Glutamatergic neuron (in vitro differentiated cells): Measurements from ENCODE around the gene SLC5A10. TPM values are rescaled to one million over a fixed set of nuclear protein-coding genes. Genes with fewer than 3 reads are reported as not detected.

Experiments used
- DNase-seq: peaks from one replicate; pipeline ENCODE4 v3.0.0; 2022
- H3K27ac Mint-ChIP-seq: one replicate; pipeline ENCODE4 v1.8.0; 2020; ENCODE audit warnings: mild to moderate bottlenecking, mixed read lengths, inconsistent platforms; ENCODE audit not compliant: unreplicated experiment
- H3K27me3 Mint-ChIP-seq: one replicate; pipeline ENCODE4 v1.8.0; 2020; ENCODE audit warnings: mild to moderate bottlenecking, moderate library complexity, mixed read lengths, inconsistent platforms; ENCODE audit not compliant: unreplicated experiment
- H3K36me3 Mint-ChIP-seq: one replicate; pipeline ENCODE4 v1.8.0; 2020; ENCODE audit warnings: mild to moderate bottlenecking, mixed read lengths, inconsistent platforms; ENCODE audit not compliant: unreplicated experiment
- H3K4me1 Mint-ChIP-seq: one replicate; pipeline ENCODE4 v1.8.0; 2020; ENCODE audit warnings: mild to moderate bottlenecking, low read depth, mixed read lengths, inconsistent platforms; ENCODE audit not compliant: unreplicated experiment
- H3K4me3 Mint-ChIP-seq: one replicate; pipeline ENCODE4 v1.8.0; 2020; ENCODE audit warnings: mild to moderate bottlenecking, mixed read lengths, inconsistent platforms; ENCODE audit not compliant: unreplicated experiment
- H3K9me3 Mint-ChIP-seq: one replicate; pipeline ENCODE4 v1.8.0; 2020; ENCODE audit warnings: mild to moderate bottlenecking, moderate library complexity, mixed read lengths, inconsistent platforms; ENCODE audit not compliant: unreplicated experiment
- CTCF ChIP-seq: fragments of 200-600 bp; sonication (generic); IDR thresholded peaks from one replicate; pipeline ENCODE4 v1.5.0; 2021; ENCODE audit not compliant: partially characterized antibody, unreplicated experiment
- total RNA-seq: library from RNA; stranded (reverse); fragmentation: NEBNext Ultra II Directional; extraction: Animal tissue kit (Norgen Biotek cat#: 25700); gene quantifications from one replicate; pipeline ENCODE4 v1.2.1, GENCODE V29; 2021; ENCODE audit not compliant: unreplicated experiment

SLC5A10 gene
- total RNA-seq, 1 donor from 2014 or later: not detected

DNA sequence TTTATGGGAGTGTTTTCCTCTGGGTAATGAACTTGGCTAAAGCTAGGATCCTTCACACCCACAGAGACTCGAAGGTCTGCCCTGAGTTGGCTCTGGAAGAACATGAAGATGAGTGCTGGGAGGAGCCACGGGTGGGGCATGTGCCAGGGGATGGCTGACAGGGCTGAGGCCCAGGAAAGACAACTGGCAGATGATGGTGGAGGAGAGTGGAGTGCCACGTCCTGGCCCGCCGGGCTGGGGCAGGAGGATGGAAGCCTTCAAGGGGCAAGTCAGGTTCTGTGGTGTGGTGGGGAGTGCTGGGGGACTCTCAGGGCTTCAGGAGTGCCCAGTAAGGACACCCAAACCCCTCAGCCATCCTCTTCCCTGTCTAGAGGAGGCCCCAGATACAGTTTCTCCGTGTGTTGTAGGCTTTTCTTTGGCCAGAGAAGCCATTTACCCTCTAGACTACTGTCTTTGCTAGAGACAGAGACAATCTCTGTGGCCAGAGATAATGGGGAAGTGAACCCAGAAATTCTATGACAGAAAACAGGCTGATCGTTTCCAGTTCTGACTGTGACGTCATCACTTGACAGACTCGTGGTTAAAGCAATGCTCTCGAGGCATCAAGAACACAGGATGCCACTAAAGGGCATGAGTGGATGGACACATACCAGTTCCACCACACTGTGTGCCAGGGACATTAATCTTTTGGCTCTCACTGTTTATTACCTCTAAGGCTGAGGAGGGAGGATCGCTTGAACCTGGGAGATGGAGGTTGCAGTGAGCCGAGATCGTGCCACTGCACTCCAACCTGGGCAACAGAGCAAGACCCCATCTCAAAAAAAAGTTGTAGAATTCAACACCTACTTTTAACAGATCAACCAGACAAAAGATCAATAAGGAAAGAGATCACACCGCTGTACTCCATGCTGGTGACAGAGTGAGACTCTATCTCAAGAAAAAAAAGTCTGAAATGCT lies 18.6 kb upstream of the SLC5A10 start:
- Mint-ChIP-seq H3K4me3 (no peak overlapping the region), H3K4me1 (peaks cover 4% of the 10 kb centered on the region), H3K9me3 (peaks cover 1% of the 10 kb centered on the region), H3K27ac (no peak overlapping the region), H3K36me3 (peaks cover 4% of the 10 kb centered on the region), H3K27me3 (peaks cover 2% of the 10 kb centered on the region)
- TF ChIP-seq CTCF: no peak
- DNase-seq: no peak

- Mint-ChIP-seq H3K9me3 (no peaks in the 10 kb centered on the region), H3K36me3 (peaks cover under 1% of the 10 kb centered on the region), H3K27me3 (no peaks in the 10 kb centered on the region), H3K4me1 (no peaks in the 10 kb centered on the region), H3K4me3 (no peak overlapping the region), H3K27ac (no peak overlapping the region)
- TF ChIP-seq CTCF: no peak
- DNase-seq: no peak
Measured at GRCh38 chr17:18937981-18938691, 13.8 kb upstream of the SLC5A10 start.

DNA sequence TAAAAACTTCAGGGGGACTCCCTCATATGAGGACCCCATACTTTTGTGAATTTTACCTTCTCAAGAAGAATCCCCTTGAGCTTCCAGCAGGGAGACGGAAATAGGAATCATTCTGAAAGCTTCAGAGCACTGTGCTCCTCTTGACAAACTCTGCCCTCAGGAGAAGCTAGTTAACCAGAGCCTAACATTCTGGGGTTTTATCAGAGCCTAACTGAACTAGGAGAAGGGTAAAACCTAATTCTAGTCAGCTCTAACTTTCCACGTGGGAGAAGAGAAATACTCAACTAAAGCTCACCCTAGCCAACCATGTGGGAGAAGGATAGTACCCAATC lies 13.3 kb upstream of the SLC5A10 start:
- Mint-ChIP-seq H3K27me3 (no peaks in the 10 kb centered on the region), H3K27ac (no peak overlapping the region), H3K9me3 (no peaks in the 10 kb centered on the region), H3K36me3 (no peaks in the 10 kb centered on the region), H3K4me1 (no peaks in the 10 kb centered on the region), H3K4me3 (no peak overlapping the region)
- no peak for TF ChIP-seq CTCF
- no peak for DNase-seq

- Mint-ChIP-seq H3K9me3 (peaks cover 6% of the 10 kb centered on the region), H3K36me3 (no peaks in the 10 kb centered on the region)
- no peak for TF ChIP-seq CTCF
Measured at GRCh38 chr17:18944646-18945045, 7.3 kb upstream of the SLC5A10 start.

DNA sequence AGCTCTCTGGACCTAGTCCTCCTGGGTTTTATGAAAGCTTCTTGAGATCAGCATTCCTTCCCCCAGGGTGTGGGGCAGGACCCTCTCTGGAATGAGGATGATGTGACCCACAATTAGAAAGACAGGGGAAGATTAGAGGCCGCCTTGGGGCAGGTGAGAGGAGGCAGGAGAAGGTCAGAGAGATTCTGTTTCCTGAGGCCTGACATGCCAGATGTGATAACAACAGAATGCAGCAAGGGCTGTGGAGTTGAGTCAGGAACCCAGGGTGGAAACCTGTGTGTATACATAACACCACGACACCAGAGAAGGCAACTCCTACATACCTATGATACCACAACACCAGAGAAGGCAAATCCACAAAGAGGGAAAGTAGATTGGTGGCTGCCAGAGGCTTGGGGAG lies 5.4 kb upstream of the SLC5A10 start:
- H3K4me3 Mint-ChIP-seq: no peak overlapping the region
- H3K27ac Mint-ChIP-seq: peak overlapping the region; percentile 79
- no peaks in the 10 kb centered on the region for H3K36me3 Mint-ChIP-seq
- H3K9me3 Mint-ChIP-seq: peaks cover 6% of the 10 kb centered on the region
- no peak for DNase-seq
- peaks cover 1% of the 10 kb centered on the region for H3K27me3 Mint-ChIP-seq
- peaks cover 8% of the 10 kb centered on the region for H3K4me1 Mint-ChIP-seq
- TF ChIP-seq CTCF: no peak

More at GRCh38 chr17:18944646-18945045, 7.3 kb upstream of the SLC5A10 start:
- Mint-ChIP-seq H3K27me3 (peaks cover 1% of the 10 kb centered on the region), H3K4me1 (peaks cover 8% of the 10 kb centered on the region), H3K4me3 (no peak overlapping the region), H3K27ac (no peak overlapping the region)
- no peak for DNase-seq
